ENCODE results near the gene GNE. TPM values are rescaled to one million over a fixed set of nuclear protein-coding genes. Genes with fewer than 3 reads are reported as not detected.
"Not testable (repeated sequence)": the region's sequence is repeated elsewhere in the genome, so short reads cannot be mapped to it uniquely, and the experiment has no call there.

GNE gene, protein sequence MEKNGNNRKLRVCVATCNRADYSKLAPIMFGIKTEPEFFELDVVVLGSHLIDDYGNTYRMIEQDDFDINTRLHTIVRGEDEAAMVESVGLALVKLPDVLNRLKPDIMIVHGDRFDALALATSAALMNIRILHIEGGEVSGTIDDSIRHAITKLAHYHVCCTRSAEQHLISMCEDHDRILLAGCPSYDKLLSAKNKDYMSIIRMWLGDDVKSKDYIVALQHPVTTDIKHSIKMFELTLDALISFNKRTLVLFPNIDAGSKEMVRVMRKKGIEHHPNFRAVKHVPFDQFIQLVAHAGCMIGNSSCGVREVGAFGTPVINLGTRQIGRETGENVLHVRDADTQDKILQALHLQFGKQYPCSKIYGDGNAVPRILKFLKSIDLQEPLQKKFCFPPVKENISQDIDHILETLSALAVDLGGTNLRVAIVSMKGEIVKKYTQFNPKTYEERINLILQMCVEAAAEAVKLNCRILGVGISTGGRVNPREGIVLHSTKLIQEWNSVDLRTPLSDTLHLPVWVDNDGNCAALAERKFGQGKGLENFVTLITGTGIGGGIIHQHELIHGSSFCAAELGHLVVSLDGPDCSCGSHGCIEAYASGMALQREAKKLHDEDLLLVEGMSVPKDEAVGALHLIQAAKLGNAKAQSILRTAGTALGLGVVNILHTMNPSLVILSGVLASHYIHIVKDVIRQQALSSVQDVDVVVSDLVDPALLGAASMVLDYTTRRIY
- 10 to 100 TPM; 10.4 to 22.0 (median 11.8) TPM for total RNA-seq
- 10 to 100 TPM in 1 of 2 donors, 1 to 10 TPM in 1; 3.7 to 14.0 TPM for polyA plus RNA-seq
- long read RNA-seq, donor 1, partial matches to known transcripts, result 2 of 3 reads
- long read RNA-seq, donor 1, other reads (novel, unspliced or antisense), result 1 of 3 reads
- long read RNA-seq, donor 2, full-length matches to known transcripts, result 2 of 8 reads
- long read RNA-seq, donor 2, partial matches to known transcripts, result 3 of 8 reads
- long read RNA-seq, donor 2, other reads (novel, unspliced or antisense), result 3 of 8 reads
- long read RNA-seq, donor 3, partial matches to known transcripts, result 0 of 3 reads
- long read RNA-seq, donor 3, other reads (novel, unspliced or antisense), result 3 of 3 reads

DNA sequence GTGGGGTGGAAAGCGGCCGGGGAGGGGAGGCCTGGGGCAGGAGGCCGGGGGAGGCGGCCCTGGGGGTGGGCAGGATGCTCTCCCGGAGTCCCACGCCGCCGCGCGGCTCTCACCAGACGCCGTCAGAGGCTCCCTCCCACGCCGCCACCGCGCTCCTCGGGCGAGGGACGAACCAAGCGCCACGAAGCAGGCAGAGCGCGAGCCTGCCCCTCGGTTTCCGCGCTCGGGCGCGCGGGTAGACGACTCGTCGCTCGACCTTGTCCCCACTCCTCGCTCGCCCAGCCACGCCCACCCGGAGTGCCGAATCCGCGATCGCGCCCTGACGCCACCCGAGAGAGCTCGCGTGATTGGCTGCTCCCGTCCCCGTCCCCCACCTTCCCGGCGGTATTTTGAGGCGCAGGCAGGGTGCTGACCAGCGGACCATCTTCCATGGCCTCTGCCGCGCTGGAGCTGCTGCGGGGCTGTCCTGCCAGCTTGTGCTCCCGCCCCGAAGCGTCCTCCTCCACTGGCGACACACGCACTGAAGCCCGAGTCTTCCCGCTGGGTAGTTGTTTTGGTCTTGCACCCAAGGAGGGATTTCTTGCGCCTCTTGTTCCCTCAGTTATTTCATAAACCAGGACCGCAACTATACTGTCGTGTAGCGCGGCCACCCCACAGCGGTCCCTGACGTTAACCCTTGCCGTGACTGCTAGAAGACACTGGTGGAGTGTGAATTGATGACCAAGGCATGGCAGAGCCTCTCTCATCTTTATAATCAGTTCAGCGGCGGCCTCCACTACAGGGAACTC lies at the start of gene GNE:
Gene GNE (minus strand): TSS at position 241 of the 788 bp plus-strand sequence. CDS start 9,093 bp downstream, outside the sequence.
- DNase-seq, result peak; percentile 99
- H3K36me3 ChIP-seq, result peaks cover 0 to 4% (median 0%) of the 10 kb centered on the region in 9 donors
- peak; percentile 97 to 99 (median 98) for ATAC-seq
- intact Hi-C loops (cut with DNase I), result loop anchor here in 8 of 10 donors (1.0 to 10.0 kb wide), 8 partner anchors 41 to 228 kb away; partner anchors contain the start of gene CLTA (in 2 of the 8)
- WGBS, 4 donors, result 1 to 4% (median 2%) methylated on average over 38 to 73 of the region's 73 CpGs
- peak within 1 kb of the TSS; percentile 75 to 99 (median 83) for H3K4me3 ChIP-seq
- H3K9me3 ChIP-seq, result no peaks in the 10 kb centered on the region
- peak within 1 kb of the TSS; percentile 93 to 100 (median 98) for H3K27ac ChIP-seq
- H3K27me3 ChIP-seq, result no peaks in the 10 kb centered on the region
- H3K4me1 ChIP-seq, result peaks cover 0 to 21% (median 8%) of the 10 kb centered on the region in 12 donors
- peak; percentile 8 to 94 for TF ChIP-seq POLR2A (IDR thresholded peaks at IDR 0.05)
- TF ChIP-seq, protein P1, sequence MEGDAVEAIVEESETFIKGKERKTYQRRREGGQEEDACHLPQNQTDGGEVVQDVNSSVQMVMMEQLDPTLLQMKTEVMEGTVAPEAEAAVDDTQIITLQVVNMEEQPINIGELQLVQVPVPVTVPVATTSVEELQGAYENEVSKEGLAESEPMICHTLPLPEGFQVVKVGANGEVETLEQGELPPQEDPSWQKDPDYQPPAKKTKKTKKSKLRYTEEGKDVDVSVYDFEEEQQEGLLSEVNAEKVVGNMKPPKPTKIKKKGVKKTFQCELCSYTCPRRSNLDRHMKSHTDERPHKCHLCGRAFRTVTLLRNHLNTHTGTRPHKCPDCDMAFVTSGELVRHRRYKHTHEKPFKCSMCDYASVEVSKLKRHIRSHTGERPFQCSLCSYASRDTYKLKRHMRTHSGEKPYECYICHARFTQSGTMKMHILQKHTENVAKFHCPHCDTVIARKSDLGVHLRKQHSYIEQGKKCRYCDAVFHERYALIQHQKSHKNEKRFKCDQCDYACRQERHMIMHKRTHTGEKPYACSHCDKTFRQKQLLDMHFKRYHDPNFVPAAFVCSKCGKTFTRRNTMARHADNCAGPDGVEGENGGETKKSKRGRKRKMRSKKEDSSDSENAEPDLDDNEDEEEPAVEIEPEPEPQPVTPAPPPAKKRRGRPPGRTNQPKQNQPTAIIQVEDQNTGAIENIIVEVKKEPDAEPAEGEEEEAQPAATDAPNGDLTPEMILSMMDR (IDR thresholded peaks at IDR 0.05), result no peak

DNA sequence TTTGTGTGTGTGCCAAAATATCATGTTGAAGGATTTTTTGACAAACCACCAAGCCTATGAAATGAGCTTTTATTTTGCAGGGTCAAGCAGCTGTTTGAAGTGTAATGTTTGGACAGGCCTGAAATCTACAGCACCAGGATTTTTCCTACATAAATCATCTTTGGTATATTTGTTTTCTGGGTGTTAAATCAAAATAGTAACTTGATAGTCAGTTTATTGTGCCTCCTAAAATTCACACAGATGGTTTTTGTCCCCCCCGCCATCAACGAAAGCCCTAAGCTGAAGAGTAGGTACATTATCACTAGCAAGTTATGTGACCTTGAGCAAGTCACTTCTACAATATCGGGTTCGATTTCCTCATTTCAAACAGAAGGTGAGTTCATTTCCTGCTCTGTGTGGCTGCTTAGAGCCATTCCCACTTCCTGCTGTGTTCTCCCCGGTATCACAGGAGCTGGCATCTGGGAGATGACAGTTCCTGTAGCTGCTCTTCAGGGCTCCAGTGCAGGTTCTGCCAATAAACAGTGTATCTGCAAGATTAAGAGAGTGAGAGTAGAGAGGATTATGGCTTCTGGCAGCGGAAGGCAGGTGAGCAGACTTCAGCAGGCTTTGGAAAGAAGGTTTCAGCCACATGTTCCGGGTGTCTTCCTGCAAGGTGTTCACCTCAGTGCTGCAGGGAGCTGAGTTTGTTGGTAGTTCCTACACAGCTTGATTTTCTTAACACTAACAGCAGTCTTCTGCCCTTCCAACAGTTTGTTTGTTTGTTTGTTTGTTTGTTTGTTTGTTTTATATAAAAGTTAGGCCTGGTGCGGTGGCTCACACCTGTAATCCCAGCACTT lies 48.4 kb upstream of the GNE start:
- ATAC-seq (no peak), DNase-seq (no peak)
- intact Hi-C loops (cut with DNase I), result no loop called here
- Histone ChIP-seq H3K4me3 (no peak overlapping the region), H3K4me1 (no peaks in the 10 kb centered on the region), H3K27ac (no peak overlapping the region), H3K27me3 (no peaks in the 10 kb centered on the region), H3K36me3 (no peaks in the 10 kb centered on the region), H3K9me3 (no peaks in the 10 kb centered on the region)
- TF ChIP-seq POLR2A (IDR thresholded peaks at IDR 0.05), result no peak
- TF ChIP-seq, protein P1 (IDR thresholded peaks at IDR 0.05), result no peak
- 60 to 69% (median 66%) methylated on average over 8 of the region's 8 CpGs for whole genome bisulfite sequencing, 4 donors

DNA sequence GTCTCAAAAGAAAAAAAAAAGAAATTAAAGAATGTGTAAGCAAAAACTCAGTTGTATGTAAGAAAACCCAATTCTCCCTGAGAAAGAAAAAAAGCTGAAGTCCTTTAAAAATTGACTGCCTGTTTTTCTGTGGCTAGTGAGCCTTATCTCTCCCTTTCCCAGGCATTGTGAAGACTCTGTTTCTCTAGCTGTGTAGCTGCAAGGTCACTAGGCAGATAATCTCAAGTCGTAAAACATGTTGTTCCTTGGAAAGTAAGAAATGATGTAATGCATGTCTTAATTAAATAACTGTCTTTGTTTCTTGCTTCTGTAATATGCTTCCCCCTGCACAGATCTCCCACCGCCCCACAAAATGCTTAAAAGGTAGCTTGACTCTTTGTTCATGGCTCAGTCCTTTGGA lies 46.1 kb upstream of the GNE start:
- not testable (repeated sequence) for DNase-seq

More for the DNA sequence above, 46.1 kb upstream of the GNE start:
- H3K9me3 ChIP-seq; ATAC-seq; H3K4me3 ChIP-seq; H3K4me1 ChIP-seq; H3K27ac ChIP-seq; intact Hi-C loops (cut with DNase I); H3K36me3 ChIP-seq; H3K27me3 ChIP-seq: not testable (repeated sequence)
- 62 to 77% (median 76%) methylated on average over 1 to 2 of the region's 2 CpGs for WGBS, 4 donors
